MM.1S (cell line): Measurements from ENCODE around the gene TLR9.

Experiments used
- DNase-seq: peaks from one replicate; pipeline ENCODE4 v3.0.0-alpha.2; 2015
- H2AFZ ChIP-seq: fragments of 300-600 bp; sonication (generic); 2 replicates; pipeline ENCODE4 v1.6.0; 2016; ENCODE audit warnings: antibody characterized with exemption, low read length
- H3F3A ChIP-seq: fragments of 300-600 bp; sonication (generic); 2 replicates; pipeline ENCODE4 v1.6.1; 2016; ENCODE audit warnings: mild to moderate bottlenecking, antibody characterized with exemption, low read length, moderate library complexity, mixed read lengths; ENCODE audit not compliant: insufficient read depth
- H3K27ac ChIP-seq: fragments of 300-600 bp; sonication (generic); 2 replicates; pipeline ENCODE4 v1.5.1; 2016; ENCODE audit warnings: mild to moderate bottlenecking, low read length
- H3K27me3 ChIP-seq: fragments of 300-600 bp; sonication (generic); replicated peaks from 2 replicates; pipeline ENCODE4 v1.6.0; 2016; ENCODE audit warnings: low read length; ENCODE audit not compliant: insufficient read depth
- H3K36me3 ChIP-seq: fragments of 300-600 bp; sonication (generic); replicated peaks from 2 replicates; pipeline ENCODE4 v1.6.1; 2016; ENCODE audit warnings: mild to moderate bottlenecking, low read length, mixed read lengths; ENCODE audit not compliant: insufficient read depth
- H3K4me1 ChIP-seq: fragments of 300-600 bp; sonication (generic); 2 replicates; pipeline ENCODE4 v1.6.1; 2016; ENCODE audit warnings: low read length, mixed read lengths
- H3K4me2 ChIP-seq: fragments of 300-600 bp; sonication (generic); 2 replicates; pipeline ENCODE4 v1.6.0; 2016; ENCODE audit warnings: low read depth, low read length
- H3K4me3 ChIP-seq: fragments of 300-600 bp; sonication (generic); 2 replicates; pipeline ENCODE4 v1.5.1; 2016; ENCODE audit warnings: low read length, mixed read lengths
- H3K79me2 ChIP-seq: fragments of 300-600 bp; sonication (generic); 2 replicates; pipeline ENCODE4 v1.6.1; 2016; ENCODE audit warnings: mixed run types, low read length, mixed read lengths
- H3K9ac ChIP-seq: fragments of 300-600 bp; sonication (generic); 2 replicates; pipeline ENCODE4 v1.6.1; 2016; ENCODE audit warnings: low read length, mixed read lengths
- H3K9me2 ChIP-seq: fragments of 300-600 bp; sonication (generic); replicated peaks from 2 replicates; pipeline ENCODE4 v1.6.1; 2016; ENCODE audit warnings: mild to moderate bottlenecking, low read length, mixed read lengths; ENCODE audit not compliant: insufficient read depth
- H3K9me3 ChIP-seq: fragments of 300-600 bp; sonication (generic); replicated peaks from 2 replicates; pipeline ENCODE4 v1.6.1; 2016; ENCODE audit warnings: mild to moderate bottlenecking, low read length, mixed read lengths; ENCODE audit not compliant: insufficient read depth
- H4K20me1 ChIP-seq: fragments of 300-600 bp; sonication (generic); 2 replicates; pipeline ENCODE4 v1.6.1; 2016; ENCODE audit warnings: mild to moderate bottlenecking, low read length, moderate library complexity, mixed read lengths; ENCODE audit not compliant: insufficient read depth
- EZH2 ChIP-seq: fragments of 300-600 bp; sonication (generic); optimal IDR thresholded peaks from 2 replicates; pipeline ENCODE3; 2017; ENCODE audit warnings: low read depth, mild to moderate bottlenecking, antibody characterized with exemption, low read length, mixed read lengths
- EZH2phosphoT487 ChIP-seq: fragments of 300-600 bp; sonication (generic); IDR thresholded peaks from 2 replicates; pipeline ENCODE4 v1.6.1; 2018; ENCODE audit warnings: antibody characterized with exemption, low read length
- TF ChIP-seq, protein P1 (sequence below): fragments of 300-600 bp; sonication (generic); IDR thresholded peaks from 2 replicates; pipeline ENCODE4 v1.5.1; 2016; ENCODE audit warnings: antibody characterized with exemption, low read length, mixed read lengths

Gene TLR9

DNA sequence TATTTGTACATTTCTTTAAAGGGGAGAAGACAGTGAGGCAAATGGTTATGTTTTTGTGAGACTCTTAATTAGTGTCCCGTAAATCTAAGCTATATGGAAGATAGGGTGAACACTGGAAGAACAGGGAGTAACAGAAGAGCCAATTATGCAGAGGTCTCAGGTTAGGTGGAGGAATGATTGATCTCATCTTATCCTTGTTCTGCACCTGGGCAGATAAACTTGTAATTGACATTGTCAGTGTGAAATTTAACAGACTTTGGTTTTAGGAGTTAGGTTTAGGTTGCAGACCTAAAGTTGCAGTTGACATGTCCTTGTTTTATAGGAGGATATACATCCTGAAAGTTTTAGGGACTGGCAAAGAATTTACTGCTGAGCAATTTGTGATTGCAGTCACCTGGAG, 16.6 kb upstream of the TLR9 start:
- Histone ChIP-seq H3K9me3 (no peaks in the 10 kb centered on the region), H3K27me3 (no peaks in the 10 kb centered on the region), H3K4me1 (peaks cover 33% of the 10 kb centered on the region), H3K9me2 (no peaks in the 10 kb centered on the region), H3F3A (peaks cover 20% of the 10 kb centered on the region), H3K4me3 (no peak overlapping the region), H3K36me3 (no peaks in the 10 kb centered on the region), H3K27ac (no peak overlapping the region), H4K20me1 (no peaks in the 10 kb centered on the region), H2AFZ (no peak overlapping the region), H3K79me2 (peaks cover 29% of the 10 kb centered on the region), H3K4me2 (no peak overlapping the region), H3K9ac (no peak overlapping the region)
- TF ChIP-seq EZH2 (no peak), EZH2phosphoT487 (no peak)
- TF ChIP-seq, protein P1, sequence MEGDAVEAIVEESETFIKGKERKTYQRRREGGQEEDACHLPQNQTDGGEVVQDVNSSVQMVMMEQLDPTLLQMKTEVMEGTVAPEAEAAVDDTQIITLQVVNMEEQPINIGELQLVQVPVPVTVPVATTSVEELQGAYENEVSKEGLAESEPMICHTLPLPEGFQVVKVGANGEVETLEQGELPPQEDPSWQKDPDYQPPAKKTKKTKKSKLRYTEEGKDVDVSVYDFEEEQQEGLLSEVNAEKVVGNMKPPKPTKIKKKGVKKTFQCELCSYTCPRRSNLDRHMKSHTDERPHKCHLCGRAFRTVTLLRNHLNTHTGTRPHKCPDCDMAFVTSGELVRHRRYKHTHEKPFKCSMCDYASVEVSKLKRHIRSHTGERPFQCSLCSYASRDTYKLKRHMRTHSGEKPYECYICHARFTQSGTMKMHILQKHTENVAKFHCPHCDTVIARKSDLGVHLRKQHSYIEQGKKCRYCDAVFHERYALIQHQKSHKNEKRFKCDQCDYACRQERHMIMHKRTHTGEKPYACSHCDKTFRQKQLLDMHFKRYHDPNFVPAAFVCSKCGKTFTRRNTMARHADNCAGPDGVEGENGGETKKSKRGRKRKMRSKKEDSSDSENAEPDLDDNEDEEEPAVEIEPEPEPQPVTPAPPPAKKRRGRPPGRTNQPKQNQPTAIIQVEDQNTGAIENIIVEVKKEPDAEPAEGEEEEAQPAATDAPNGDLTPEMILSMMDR: no peak
- DNase-seq: no peak

DNA sequence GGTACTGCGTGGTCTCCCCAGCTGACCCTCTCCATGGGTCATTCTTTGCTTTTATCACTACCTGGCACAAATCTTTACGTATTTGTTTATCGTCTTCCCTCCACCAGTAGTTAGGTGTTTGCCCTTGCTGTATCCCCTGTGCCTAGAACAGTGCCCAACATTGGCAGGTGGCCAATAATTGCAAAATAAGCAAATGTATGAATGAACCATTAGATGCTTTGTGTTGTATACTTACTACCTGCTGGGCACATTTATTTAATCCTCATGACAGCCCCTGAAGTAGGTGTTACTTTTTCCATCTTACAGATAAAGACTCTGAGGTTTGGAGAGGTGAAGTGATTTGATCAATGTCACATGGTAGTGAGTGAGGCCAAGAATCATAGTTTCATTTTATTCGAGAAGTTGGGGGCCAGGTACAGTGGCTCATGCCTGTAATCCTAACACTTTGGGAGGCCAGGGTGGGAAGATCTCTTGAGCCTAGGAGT, 15.5 kb upstream of the TLR9 start:
- H3K9me2 ChIP-seq: no peaks in the 10 kb centered on the region
- no peaks in the 10 kb centered on the region for H3K27me3 ChIP-seq
- H3K36me3 ChIP-seq: no peaks in the 10 kb centered on the region
- DNase-seq: no peak
- H3F3A ChIP-seq: peaks cover 13% of the 10 kb centered on the region
- no peak overlapping the region for H3K9ac ChIP-seq
- peak overlapping the region; percentile 58; the same call in 1 of the 2 replicates for H3K27ac ChIP-seq
- peaks cover 38% of the 10 kb centered on the region for H3K4me1 ChIP-seq
- no peak overlapping the region for H2AFZ ChIP-seq
- no peaks in the 10 kb centered on the region for H3K9me3 ChIP-seq
- no peaks in the 10 kb centered on the region for H4K20me1 ChIP-seq
- TF ChIP-seq, protein P1: no peak
- no peak for TF ChIP-seq EZH2
- no peak for TF ChIP-seq EZH2phosphoT487
- peak overlapping the region; percentile 80; the same call in 1 of the 2 replicates for H3K4me2 ChIP-seq
- H3K79me2 ChIP-seq: peaks cover 36% of the 10 kb centered on the region
- H3K4me3 ChIP-seq: no peak overlapping the region

DNA sequence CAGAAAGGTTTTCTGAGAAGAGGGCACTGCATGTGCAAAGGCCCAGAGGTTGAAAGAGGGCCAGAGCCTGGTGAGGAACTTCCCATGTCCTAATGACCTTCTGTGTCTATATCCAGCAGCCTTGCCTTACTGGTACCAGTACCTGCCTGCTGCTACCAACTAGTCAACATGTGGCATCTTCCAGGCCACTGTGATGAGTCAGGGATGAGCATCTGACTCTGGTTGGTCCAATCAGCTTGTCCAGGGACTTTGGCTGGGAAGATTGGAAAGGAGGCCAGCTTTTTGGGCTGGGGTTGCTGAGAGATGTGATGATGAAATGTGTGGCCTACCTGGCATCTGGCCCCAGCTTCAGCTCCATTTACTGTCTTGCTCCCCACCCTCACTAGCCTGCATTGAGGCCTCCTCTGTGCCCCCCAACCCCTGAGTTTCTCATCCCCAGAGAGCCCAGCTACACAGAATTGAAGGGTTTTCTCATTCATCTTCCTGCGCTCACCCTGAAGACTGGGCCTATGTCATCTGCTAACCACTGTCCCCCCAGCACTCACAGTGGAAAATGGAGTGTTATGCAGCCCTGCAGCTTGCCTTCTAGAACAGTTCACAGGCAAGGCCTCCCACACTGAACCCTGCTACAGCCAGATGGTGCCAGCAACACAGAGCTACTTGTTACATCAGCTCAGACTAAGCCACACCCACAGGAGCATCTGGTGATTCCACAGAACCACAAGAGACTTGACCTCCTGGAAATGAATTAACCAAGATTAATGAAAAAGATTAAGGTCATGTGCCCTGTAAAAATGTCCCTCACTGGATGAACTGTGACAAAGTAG, 14.8 kb upstream of the TLR9 start:
- peaks cover 37% of the 10 kb centered on the region for H3K4me1 ChIP-seq
- peak overlapping the region; percentile 100 for H3K4me3 ChIP-seq
- no peaks in the 10 kb centered on the region for H3K9me3 ChIP-seq
- H3K79me2 ChIP-seq: peaks cover 36% of the 10 kb centered on the region
- no peaks in the 10 kb centered on the region for H4K20me1 ChIP-seq
- H3K9me2 ChIP-seq: no peaks in the 10 kb centered on the region
- peak overlapping the region; percentile 99; the same call in 1 of the 2 replicates for H3K9ac ChIP-seq
- H3K27me3 ChIP-seq: no peaks in the 10 kb centered on the region
- no peak overlapping the region for H2AFZ ChIP-seq
- H3K27ac ChIP-seq: peak overlapping the region; percentile 58; the same call in 1 of the 2 replicates
- TF ChIP-seq, protein P1: peak; percentile 21
- TF ChIP-seq EZH2: no peak
- H3F3A ChIP-seq: peaks cover 12% of the 10 kb centered on the region
- H3K36me3 ChIP-seq: no peaks in the 10 kb centered on the region
- DNase-seq: peak; percentile 76
- peak overlapping the region; percentile 80 for H3K4me2 ChIP-seq
